ENCODE measurements around the gene ATP6V0E2. TPM values are rescaled to one million over a fixed set of nuclear protein-coding genes. Genes with fewer than 3 reads are reported as not detected.

ATP6V0E2 gene
- total RNA-seq, 2 donors from 2014 or later, result 6.3 to 58.2 TPM

DNA sequence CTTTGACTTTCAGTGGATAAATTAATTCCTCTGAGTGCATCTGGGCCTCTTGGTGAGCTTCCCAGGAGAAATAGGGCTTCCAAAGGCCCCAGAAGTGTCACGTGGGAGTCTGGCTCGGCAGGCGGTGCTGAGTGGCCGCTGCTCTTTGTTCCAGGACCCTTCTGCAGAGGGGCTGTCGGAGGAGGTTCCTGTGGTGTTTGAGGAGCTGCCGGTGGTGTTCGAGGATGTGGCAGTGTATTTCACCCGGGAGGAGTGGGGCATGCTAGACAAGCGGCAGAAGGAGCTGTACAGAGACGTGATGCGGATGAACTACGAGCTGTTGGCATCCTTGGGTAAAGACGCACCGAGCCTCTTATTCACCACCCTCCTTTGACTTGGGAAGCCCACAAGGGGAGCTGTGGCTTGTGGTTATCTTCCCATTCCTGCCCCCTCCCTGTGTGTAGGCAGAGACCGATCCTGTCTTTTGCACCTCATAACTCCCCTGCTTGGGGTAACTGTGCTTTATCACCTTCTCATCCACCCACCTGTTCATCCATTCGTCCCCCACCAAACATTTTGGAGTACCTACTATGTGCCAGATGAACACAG lies 23.7 kb upstream of the ATP6V0E2 start:
- Histone ChIP-seq H3K4me1 (ENCODE audit: control insufficient read depth in 1 of 2, low read depth in 2 of 2) (no peaks in the 10 kb centered on the region), H3K4me3 (no peak overlapping the region), H3K9me3 (no peaks in the 10 kb centered on the region), H3K27me3 (replicated peaks; ENCODE audit: insufficient read depth) (no peaks in the 10 kb centered on the region), H3K27ac (no peak overlapping the region), H3K36me3 (peaks cover 30% of the 10 kb centered on the region)
- no peak for ATAC-seq (ENCODE audit: insufficient number of reproducible peaks, low FRiP score, low read depth)
- no peak for DNase-seq (ENCODE audit: low spot score)
- TF ChIP-seq CTCF (IDR thresholded peaks at IDR 0.05), result no peak

- DNase-seq (ENCODE audit: low spot score) (no peak), ATAC-seq (ENCODE audit: insufficient number of reproducible peaks, low FRiP score, low read depth) (no peak)
- H3K36me3 ChIP-seq, result peaks cover 29% of the 10 kb centered on the region
- no peaks in the 10 kb centered on the region for H3K4me1 ChIP-seq (ENCODE audit: control insufficient read depth in 1 of 2, low read depth in 2 of 2)
- no peak overlapping the region for H3K27ac ChIP-seq
- no peak for TF ChIP-seq CTCF (IDR thresholded peaks at IDR 0.05)
- no peaks in the 10 kb centered on the region for H3K9me3 ChIP-seq
- H3K4me3 ChIP-seq, result no peak overlapping the region
- H3K27me3 ChIP-seq (replicated peaks; ENCODE audit: insufficient read depth), result no peaks in the 10 kb centered on the region
Observed at GRCh38 chr7:149850716-149851115, 23.1 kb upstream of the ATP6V0E2 start.

GRCh38 chr7:149851449-149851848 lies 22.3 kb upstream of the ATP6V0E2 start:
- no peak for TF ChIP-seq CTCF (IDR thresholded peaks at IDR 0.05)
- no peak for DNase-seq (ENCODE audit: low spot score)
- no peak overlapping the region for H3K4me3 ChIP-seq
- no peaks in the 10 kb centered on the region for H3K9me3 ChIP-seq
- peaks cover 25% of the 10 kb centered on the region for H3K36me3 ChIP-seq
- no peak overlapping the region for H3K27ac ChIP-seq
- ATAC-seq (ENCODE audit: insufficient number of reproducible peaks, low FRiP score, low read depth), result no peak
- no peaks in the 10 kb centered on the region for H3K4me1 ChIP-seq (ENCODE audit: control insufficient read depth in 1 of 2, low read depth in 2 of 2)
- H3K27me3 ChIP-seq (replicated peaks; ENCODE audit: insufficient read depth), result no peaks in the 10 kb centered on the region

- TF ChIP-seq CTCF (IDR thresholded peaks at IDR 0.05), result no peak
- DNase-seq (ENCODE audit: low spot score), result no peak
- no peak overlapping the region for H3K4me3 ChIP-seq
- no peaks in the 10 kb centered on the region for H3K9me3 ChIP-seq
- H3K36me3 ChIP-seq, result peaks cover 24% of the 10 kb centered on the region
- ATAC-seq (ENCODE audit: insufficient number of reproducible peaks, low FRiP score, low read depth), result no peak
- no peaks in the 10 kb centered on the region for H3K27me3 ChIP-seq (replicated peaks; ENCODE audit: insufficient read depth)
- no peak overlapping the region for H3K27ac ChIP-seq
- no peaks in the 10 kb centered on the region for H3K4me1 ChIP-seq (ENCODE audit: control insufficient read depth in 1 of 2, low read depth in 2 of 2)
Observed at GRCh38 chr7:149853157-149853556, 20.6 kb upstream of the ATP6V0E2 start.

DNA sequence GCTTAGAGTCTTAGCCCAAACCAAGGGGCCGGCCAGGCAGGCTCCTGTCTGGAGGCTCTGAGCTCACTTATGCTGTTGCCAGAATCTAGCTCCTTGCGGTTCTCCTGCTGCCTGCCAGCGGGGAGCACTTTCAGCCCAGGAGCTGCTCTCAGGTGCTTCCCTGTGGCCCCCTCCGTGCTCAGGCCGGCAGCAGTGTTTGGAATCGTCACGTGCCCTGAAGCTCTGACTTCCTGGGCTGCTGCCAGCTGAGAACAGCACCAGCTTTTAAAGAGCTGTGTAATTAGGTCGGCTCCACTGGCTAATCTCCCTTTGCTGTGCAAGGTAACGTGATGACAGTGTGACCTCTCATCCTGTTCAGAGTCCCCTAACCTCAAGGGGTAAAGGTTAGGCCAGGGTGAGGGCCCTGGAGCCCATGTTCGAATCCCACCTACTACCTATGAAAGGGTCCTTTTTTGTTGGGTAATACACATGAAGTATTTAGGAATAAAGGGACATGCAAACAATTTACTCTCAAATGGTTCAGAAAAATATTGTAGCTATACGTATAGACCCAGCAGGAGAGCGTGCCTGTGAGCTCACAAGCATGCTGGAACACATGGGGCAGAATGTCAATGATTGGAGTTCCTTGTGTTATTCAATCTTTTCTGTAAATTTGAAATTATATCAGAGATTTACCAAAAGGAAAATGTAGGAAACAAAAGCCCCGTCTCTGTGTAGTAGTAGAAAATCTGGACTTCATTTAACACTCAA lies 19.0 kb upstream of the ATP6V0E2 start:
- no peaks in the 10 kb centered on the region for H3K4me1 ChIP-seq (ENCODE audit: control insufficient read depth in 1 of 2, low read depth in 2 of 2)
- no peak overlapping the region for H3K4me3 ChIP-seq
- no peaks in the 10 kb centered on the region for H3K9me3 ChIP-seq
- ATAC-seq (ENCODE audit: insufficient number of reproducible peaks, low FRiP score, low read depth) (no peak), DNase-seq (ENCODE audit: low spot score) (no peak)
- H3K36me3 ChIP-seq, result peaks cover 28% of the 10 kb centered on the region
- H3K27me3 ChIP-seq (replicated peaks; ENCODE audit: insufficient read depth), result no peaks in the 10 kb centered on the region
- no peak for TF ChIP-seq CTCF (IDR thresholded peaks at IDR 0.05)
- no peak overlapping the region for H3K27ac ChIP-seq
